HFF-Myc (cell line): ENCODE results near the gene APC2.

Source experiments
- DNase-seq: peaks from one replicate; pipeline ENCODE4 v3.0.0-alpha.2; 2011; ENCODE audit warnings: low read depth; ENCODE audit errors: extremely low read depth
- H3K4me3 ChIP-seq: replicated peaks from 2 replicates; pipeline ENCODE4 v1.5.1; 2011; ENCODE audit warnings: low read depth, mild to moderate bottlenecking, control low read depth, low read length
- TF ChIP-seq, protein P1 (sequence below): IDR thresholded peaks from 2 replicates; pipeline ENCODE4 v1.5.1; 2012; ENCODE audit warnings: mild to moderate bottlenecking, low read depth, low read length, control low read depth; ENCODE audit errors: missing control alignments

The APC2 gene

DNA sequence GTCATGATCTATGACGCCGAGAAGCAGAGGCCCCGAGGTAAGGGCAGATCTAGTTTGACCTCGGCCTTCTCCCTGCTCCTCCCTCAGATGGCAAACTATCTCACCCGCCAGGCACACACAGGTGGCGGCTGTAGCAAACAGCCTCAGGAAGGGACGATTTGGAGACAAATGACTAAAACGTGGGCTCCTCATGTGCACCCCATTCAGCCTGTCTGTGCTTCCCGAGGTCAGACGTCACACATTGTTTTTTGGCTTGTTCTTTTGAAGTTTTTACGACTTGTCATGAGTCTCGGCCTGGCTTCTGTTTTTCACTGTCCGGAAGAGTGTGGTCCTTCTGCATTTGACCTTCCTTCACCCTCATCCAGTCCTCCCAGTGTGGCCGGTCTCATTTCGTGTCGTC lies 27.6 kb upstream of the APC2 start:
- DNase-seq: no peak
- no peak overlapping the region for H3K4me3 ChIP-seq
- TF ChIP-seq, protein P1, sequence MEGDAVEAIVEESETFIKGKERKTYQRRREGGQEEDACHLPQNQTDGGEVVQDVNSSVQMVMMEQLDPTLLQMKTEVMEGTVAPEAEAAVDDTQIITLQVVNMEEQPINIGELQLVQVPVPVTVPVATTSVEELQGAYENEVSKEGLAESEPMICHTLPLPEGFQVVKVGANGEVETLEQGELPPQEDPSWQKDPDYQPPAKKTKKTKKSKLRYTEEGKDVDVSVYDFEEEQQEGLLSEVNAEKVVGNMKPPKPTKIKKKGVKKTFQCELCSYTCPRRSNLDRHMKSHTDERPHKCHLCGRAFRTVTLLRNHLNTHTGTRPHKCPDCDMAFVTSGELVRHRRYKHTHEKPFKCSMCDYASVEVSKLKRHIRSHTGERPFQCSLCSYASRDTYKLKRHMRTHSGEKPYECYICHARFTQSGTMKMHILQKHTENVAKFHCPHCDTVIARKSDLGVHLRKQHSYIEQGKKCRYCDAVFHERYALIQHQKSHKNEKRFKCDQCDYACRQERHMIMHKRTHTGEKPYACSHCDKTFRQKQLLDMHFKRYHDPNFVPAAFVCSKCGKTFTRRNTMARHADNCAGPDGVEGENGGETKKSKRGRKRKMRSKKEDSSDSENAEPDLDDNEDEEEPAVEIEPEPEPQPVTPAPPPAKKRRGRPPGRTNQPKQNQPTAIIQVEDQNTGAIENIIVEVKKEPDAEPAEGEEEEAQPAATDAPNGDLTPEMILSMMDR: no peak

DNA sequence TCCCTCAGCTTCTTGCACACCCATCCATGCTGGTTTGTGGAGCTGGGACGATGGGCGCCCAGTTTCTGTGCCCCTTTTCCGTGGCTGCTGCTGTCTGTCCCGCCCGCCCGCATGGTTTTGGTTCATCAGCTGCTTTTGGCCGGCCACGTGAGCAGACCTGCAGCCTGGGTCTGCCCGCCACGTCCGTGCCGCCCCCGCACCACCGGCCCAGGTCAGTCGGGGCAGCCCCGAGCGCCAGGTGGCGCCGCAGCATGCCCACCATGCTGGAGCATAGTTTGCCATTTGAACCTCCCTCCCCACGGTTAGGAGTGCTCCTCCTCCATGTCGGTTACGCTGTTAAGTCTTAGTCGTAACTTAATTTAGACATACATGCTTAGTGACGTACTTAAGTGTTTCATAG lies 27.0 kb upstream of the APC2 start:
- no peak overlapping the region for H3K4me3 ChIP-seq
- DNase-seq: no peak
- TF ChIP-seq, protein P1: no peak

DNA sequence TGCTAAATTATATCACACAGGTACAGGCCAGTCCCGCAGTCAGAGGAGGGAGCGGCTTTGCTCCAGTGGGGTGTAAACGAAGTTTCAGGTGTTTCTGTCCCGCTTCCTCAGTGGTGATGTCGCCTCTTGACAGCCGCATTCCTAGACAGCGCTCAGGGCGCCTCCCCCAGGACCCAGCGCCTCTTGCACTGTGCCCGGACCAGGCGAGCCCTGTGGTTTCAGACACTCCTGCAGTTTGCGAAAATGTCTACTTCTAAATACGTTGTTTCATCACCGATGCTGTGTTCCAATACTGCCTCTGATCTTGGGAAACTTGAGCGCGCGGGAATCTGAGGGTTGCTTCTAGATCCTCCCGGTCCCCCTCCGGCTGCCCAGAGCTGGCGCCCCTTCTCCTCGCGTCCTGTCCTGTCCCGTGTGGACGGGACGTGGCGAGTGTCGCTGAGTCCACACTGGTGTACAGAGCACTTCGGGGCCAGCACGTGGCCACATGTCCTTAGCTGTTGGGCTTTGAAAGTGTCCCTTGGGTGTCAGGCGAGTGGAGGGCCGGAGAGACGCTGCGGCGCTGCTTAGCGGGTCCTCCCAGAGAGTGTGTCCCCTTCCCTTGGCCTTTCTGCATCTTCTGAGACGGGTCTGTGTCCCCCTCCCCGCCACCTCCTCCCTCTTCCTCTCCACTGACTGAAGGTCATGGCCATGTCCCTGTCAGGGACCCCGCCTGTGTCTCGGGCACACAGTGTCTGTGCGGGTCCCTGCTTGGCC lies 26.3 kb upstream of the APC2 start:
- TF ChIP-seq, protein P1: no peak
- H3K4me3 ChIP-seq: no peak overlapping the region
- DNase-seq: no peak

DNA sequence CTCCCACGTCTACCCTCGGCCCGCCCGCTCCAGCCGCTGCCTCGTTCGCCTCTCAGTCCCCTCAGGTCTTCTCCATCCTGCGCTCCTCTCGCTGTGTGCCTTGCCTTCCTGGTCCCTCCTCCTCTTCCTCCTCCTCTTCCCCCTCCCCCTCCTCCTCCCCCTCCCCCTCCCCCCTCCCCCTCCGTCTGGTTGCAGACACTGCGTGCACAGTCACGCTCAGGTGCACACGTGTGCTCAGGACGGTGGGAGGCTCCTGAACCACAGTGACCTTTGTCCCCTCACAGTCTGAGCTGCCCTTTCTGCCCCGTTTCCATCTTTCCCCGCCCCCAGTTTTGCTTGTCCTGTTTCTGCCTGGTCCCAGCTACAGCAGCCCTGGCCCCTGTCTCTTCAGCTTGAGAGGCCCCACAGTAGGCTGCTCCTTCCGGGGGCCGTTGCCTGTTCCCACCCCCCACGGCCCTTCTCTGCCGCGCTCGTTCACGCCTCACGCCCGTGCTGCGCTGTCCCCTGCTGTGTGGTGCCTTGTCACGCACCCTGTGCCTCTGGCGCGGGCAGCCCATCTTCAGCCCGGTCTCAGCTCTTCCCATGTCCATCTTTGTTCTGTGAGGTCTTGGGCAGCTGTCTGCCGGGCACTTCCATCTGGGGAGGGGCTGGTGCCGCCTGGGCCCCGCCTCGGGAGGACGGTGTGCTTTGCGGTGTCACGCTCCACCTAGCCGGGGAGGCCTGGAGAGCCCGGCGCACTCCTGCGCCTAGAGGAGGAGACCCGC lies 25.5 kb upstream of the APC2 start:
- H3K4me3 ChIP-seq: no peak overlapping the region
- TF ChIP-seq, protein P1: no peak
- DNase-seq: no peak

DNA sequence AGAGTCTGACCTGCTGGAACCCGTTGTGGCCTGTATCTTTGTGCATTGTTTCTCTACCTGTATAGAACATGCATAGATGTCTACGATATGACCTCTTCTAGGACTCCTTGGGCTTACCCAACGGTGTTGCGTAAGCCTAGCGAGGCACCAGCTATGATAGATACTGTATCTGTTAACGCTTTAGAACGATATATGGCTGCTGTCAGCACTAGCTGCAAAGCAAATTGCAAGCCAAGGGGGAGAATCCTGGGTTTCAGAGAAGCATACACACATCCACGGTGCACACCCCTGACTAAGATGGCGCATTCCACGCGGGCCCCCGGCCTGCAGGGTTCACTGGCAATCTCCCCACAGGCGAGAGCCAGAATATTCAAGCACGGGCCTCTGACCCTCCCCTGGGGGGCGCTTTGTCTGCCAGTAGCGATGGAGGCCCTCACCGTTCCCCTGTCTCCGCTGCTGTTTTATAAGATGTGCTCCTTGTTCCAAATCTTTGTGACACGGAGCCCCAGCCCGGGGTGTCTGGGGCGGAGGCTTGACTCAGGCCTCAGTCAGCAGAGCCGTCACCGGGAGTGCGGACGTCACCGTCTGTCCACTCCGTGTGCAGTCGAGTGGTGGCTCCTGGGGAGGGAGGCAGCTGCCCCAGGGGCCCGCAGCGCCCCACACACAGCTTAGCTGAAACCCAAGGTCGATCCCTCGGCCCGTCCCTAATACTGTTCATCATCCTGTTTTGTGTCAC lies 24.7 kb upstream of the APC2 start:
- no peak overlapping the region for H3K4me3 ChIP-seq
- TF ChIP-seq, protein P1: no peak

DNA sequence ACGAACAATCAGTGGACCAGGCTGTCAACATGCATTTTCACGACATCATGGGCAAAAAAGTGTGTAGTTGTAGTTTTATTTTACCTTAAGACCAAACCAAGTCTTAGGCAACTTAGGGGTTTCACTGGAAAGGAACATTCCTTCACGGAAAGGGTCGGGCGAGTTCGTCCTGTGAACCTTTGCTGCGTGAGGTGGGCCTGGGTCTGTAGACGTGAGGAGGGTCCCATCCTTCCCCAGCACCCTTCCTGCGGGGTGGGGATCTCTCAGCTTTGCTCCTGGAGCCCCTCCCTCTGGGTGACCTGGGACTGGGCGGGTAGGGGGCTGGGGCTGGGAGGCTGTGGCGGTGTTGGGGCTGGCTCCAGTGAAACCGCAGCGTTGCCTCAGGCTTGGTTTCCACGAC lies 24.0 kb upstream of the APC2 start:
- TF ChIP-seq, protein P1: no peak
- DNase-seq: no peak
- no peak overlapping the region for H3K4me3 ChIP-seq

More for the DNA sequence above, 24.7 kb upstream of the APC2 start:
- DNase-seq: no peak
